HepG2 (cell line): ENCODE measurements around the gene GATB. TPM values are rescaled to one million over a fixed set of nuclear protein-coding genes. Genes with fewer than 3 reads are reported as not detected.
A peak's percentile ranks its signal among the peaks of the same experiment; 100 is the strongest.

Experiments
- ASH2L ChIP-seq: fragments of 300-600, 200-600 bp; sonication (generic); IDR thresholded peaks from 2 replicates; pipeline ENCODE4 v1.7.0; 2017; ENCODE audit warnings: low read depth, mild to moderate bottlenecking, moderate library complexity, mixed read lengths, low read length; ENCODE audit not compliant: insufficient read length
- ATF6 ChIP-seq: sonication (generic); formaldehyde crosslinking; conservative IDR thresholded peaks from 2 replicates; pipeline ENCODE4 v1.4.0; 2020; ENCODE audit warnings: missing genetic modification reagents
- CHCHD3 ChIP-seq: sonication (generic); formaldehyde crosslinking; IDR thresholded peaks from 2 replicates; pipeline ENCODE4 v1.8.0; 2022; ENCODE audit warnings: mild to moderate bottlenecking, missing genetic modification reagents, moderate library complexity
- FOXC1 ChIP-seq: sonication (generic); formaldehyde crosslinking; IDR thresholded peaks from 2 replicates; pipeline ENCODE4 v1.8.0; 2022; ENCODE audit warnings: mild to moderate bottlenecking, missing genetic modification reagents, borderline replicate concordance
- FOXP1 ChIP-seq, 2 experiments: fragments of 450-650 bp in 1 of 2; IDR thresholded peaks; 2 replicates each; pipeline ENCODE4 v1.6.1; 2017 to 2018; ENCODE audit warnings: antibody characterized with exemption in 1 of 2
- KDM5B ChIP-seq: sonication (generic); formaldehyde crosslinking; IDR thresholded peaks from 2 replicates; pipeline ENCODE4 v1.4.0; 2020; ENCODE audit warnings: missing genetic modification reagents, mild to moderate bottlenecking, borderline replicate concordance
- MAX ChIP-seq: IDR thresholded peaks from 2 replicates; pipeline ENCODE4 v1.6.1; 2012; ENCODE audit warnings: inconsistent platforms
- PAF1 ChIP-seq: IDR thresholded peaks from 2 replicates; pipeline ENCODE4 v1.6.1; 2016; ENCODE audit warnings: missing genetic modification reagents, missing compliant biosample characterization
- PHF5A ChIP-seq: IDR thresholded peaks from one replicate; pipeline ENCODE4 v1.6.1; 2018; ENCODE audit warnings: low read depth, missing genetic modification reagents; ENCODE audit not compliant: unreplicated experiment
- PLRG1 ChIP-seq: fragments of 450-650 bp; conservative IDR thresholded peaks from 2 replicates; pipeline ENCODE4 v1.6.1; 2016
- PRDM4 ChIP-seq: sonication (generic); formaldehyde crosslinking; IDR thresholded peaks from 2 replicates; pipeline ENCODE4 v1.9.0; 2021; ENCODE audit warnings: missing genetic modification reagents, borderline replicate concordance
- RAD51 ChIP-seq: fragments of 450-650 bp; IDR thresholded peaks from 2 replicates; pipeline ENCODE4 v1.6.1; 2016; ENCODE audit warnings: borderline replicate concordance
- SNAPC4 ChIP-seq: sonication (generic); formaldehyde crosslinking; IDR thresholded peaks from 2 replicates; pipeline ENCODE4 v1.4.0; 2020; ENCODE audit warnings: mild to moderate bottlenecking, missing genetic modification reagents
- ZNF101 ChIP-seq: sonication (generic); formaldehyde crosslinking; IDR thresholded peaks from 2 replicates; pipeline ENCODE4 v1.4.0; 2020; ENCODE audit warnings: mild to moderate bottlenecking, low read depth, missing genetic modification reagents, borderline replicate concordance
- ZNF652 ChIP-seq: IDR thresholded peaks from 2 replicates; pipeline ENCODE4 v1.6.1; 2016; ENCODE audit warnings: low read depth, borderline replicate concordance
- ZNF747 ChIP-seq: sonication (generic); formaldehyde crosslinking; IDR thresholded peaks from 2 replicates; pipeline ENCODE4 v1.8.1; 2023; ENCODE audit warnings: missing genetic modification reagents, mild to moderate bottlenecking, borderline replicate concordance
- ZNF891 ChIP-seq: sonication (generic); formaldehyde crosslinking; IDR thresholded peaks from 2 replicates; pipeline ENCODE4 v1.5.0; 2020; ENCODE audit warnings: mild to moderate bottlenecking, missing genetic modification reagents
- polyA plus RNA-seq, 8 experiments: library from polyadenylated mRNA; depleted of rRNA in 3 of 8; stranded (reverse) in 7 of 8; unstranded in 1 of 8; fragments of >200 nt; fragmentation: Illumina TruSeq in 4 of 8; extraction: Trizol in 4 of 8; gene quantifications; 2 replicates each; pipeline versions ENCODE4 v1.2.1 to v1.2.3, GENCODE V29; 2011 to 2016; ENCODE audit warnings: low read depth in 4 of 8, missing spikeins in 1 of 8, mixed read lengths in 1 of 8; ENCODE audit not compliant: insufficient read depth in 1 of 8
- total RNA-seq, 5 experiments: library from RNA; depleted of rRNA; stranded (reverse); fragments of >200 nt; fragmentation: Illumina TruSeq; extraction: Trizol; gene quantifications; 2 replicates each; pipeline ENCODE4 v1.2.3, GENCODE V29; 2016; ENCODE audit warnings: low read depth in 1 of 5
- TF ChIP-seq, protein P1 (sequence below): sonication (generic); formaldehyde crosslinking; IDR thresholded peaks from 2 replicates; pipeline ENCODE4 v1.4.0; 2020; ENCODE audit warnings: missing genetic modification reagents

GATB gene
- total and polyA plus RNA-seq, 2 of the 13 experiments (the other 11 are each of a cell fraction or from before 2014, with no cell fraction given) = 32.3 to 32.4 TPM

DNA sequence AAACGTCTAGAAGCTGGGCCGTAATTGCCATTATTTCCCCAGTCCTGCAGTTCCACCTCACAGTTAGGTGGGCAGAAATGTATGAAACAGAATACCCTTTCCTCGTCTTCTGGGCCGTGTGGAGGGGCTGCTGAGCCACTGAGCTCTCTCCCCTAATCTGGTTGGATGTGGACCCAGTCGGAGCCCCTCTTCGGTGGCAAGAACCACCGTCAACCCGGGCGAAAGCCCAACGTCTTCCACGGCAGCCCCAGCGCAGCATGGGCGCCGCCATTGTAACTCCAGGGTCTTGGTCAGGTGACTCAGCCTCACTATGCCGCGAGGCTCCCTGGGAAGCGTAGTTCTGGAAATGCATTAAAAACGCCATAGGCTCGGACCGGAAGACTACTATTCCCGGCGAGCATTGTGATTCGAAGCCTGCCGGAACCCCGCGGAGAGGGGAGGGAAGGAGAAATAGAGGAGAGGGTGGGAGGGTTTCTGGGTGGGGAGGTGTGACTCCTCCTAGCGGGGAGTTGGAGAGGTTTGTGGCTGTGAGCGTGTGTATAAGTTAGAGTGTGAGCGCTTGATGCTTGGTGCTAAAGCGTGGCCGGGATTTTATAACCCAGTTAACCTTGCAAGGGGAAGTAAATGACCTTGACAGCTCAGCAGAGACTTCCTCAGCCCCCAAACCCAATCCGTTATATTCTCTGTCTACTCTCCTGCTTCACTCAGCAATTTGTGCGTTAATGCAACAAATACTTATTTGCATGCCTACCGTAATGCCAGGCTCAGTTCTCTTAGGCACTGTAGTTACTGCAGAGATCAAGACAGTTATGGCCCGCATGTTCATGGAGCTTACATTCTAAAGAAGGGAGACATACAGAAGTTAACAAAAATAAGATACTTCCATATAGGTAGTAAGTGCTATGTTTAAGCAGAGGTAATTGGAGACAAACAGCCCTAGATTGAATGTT is at the start of gene GATB (continued):
- no peak for TF ChIP-seq FOXP1 (IDR thresholded peaks at IDR 0.05)
- TF ChIP-seq FOXP1 (CRISPR knock-in tag; IDR thresholded peaks at IDR 0.05) = no peak
- TF ChIP-seq MAX = peak; percentile 74
- TF ChIP-seq PAF1 (CRISPR knock-in tag) = no peak
- peak; percentile 67; the same call in 1 of the 2 replicates for TF ChIP-seq KDM5B (CRISPR knock-in tag)
- no peak; the same call in 1 of the 2 replicates for TF ChIP-seq SNAPC4 (CRISPR knock-in tag)
- no peak for TF ChIP-seq ZNF652 (CRISPR knock-in tag)
- TF ChIP-seq ASH2L = peak; percentile 89
- TF ChIP-seq ATF6 = no peak
- TF ChIP-seq ZNF747 (CRISPR knock-in tag) = no peak
- no peak for TF ChIP-seq CHCHD3 (CRISPR knock-in tag)
- TF ChIP-seq PRDM4 = 0 out of 2 replicates have a peak, but pooled peaks have one; percentile 60
- TF ChIP-seq PLRG1 = no peak
- TF ChIP-seq PHF5A (CRISPR knock-in tag) = no peak
- no peak for TF ChIP-seq ZNF891 (CRISPR knock-in tag)
- TF ChIP-seq ZNF101 (CRISPR knock-in tag) = no peak
- TF ChIP-seq, protein P1, sequence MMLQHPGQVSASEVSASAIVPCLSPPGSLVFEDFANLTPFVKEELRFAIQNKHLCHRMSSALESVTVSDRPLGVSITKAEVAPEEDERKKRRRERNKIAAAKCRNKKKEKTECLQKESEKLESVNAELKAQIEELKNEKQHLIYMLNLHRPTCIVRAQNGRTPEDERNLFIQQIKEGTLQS (CRISPR knock-in tag) = no peak
- TF ChIP-seq FOXC1 = peak; percentile 15; the same call in 1 of the 2 replicates
- peak; percentile 78 for TF ChIP-seq RAD51
